HCT116 (cell line): ENCODE results near the gene FCSK. TPM values are rescaled to one million over a fixed set of nuclear protein-coding genes. Genes with fewer than 3 reads are reported as not detected.
A peak's percentile ranks its signal among the peaks of the same experiment; 100 is the strongest.

Experiments used
- ATAC-seq: fragments of 200-7000 bp; cut with Tn5 transposase; 2 replicates; pipeline ENCODE4 v1.9.1; 2020; ENCODE audit warnings: mild to moderate bottlenecking, moderate library complexity
- BruUV-seq: library from RNA; stranded (reverse); fragments of 400-500 nt; replicated peaks from 2 replicates; lab custom pipeline; 2021; lab: Mats Ljungman, UMichigan
- CTCF ChIA-PET: fragments of 300-600 bp; sonication (Branson Sonifier 250); formaldehyde crosslinking; loops from one replicate; lab custom pipeline; 2021; ENCODE audit warnings: antibody characterized with exemption; lab: Charles Lee
- POLR2A ChIA-PET: fragments of 300-600, 350-600 bp; sonication (Branson Sonifier 250); formaldehyde crosslinking; loops from one replicate; lab custom pipeline; 2021; ENCODE audit warnings: antibody characterized with exemption; lab: Charles Lee
- RAD21 ChIA-PET, 2 experiments: fragments of 300-600 bp; sonication (Branson Sonifier 250); formaldehyde crosslinking; loops; one replicate each; lab custom pipeline; 2023; ENCODE audit warnings: low total read pairs in 2 of 2; ENCODE audit not compliant: uncharacterized antibody in 2 of 2, unreplicated experiment in 2 of 2, low non-redundant PET in 1 of 2; lab: Charles Lee
- DNase-seq: peaks from one replicate; pipeline ENCODE4 v3.0.0-alpha.2; 2010; ENCODE audit warnings: low read depth, low spot score
- H2AFZ ChIP-seq: fragments of 200-600 bp; shearing (Covaris generic), sonication (generic); 2 replicates; pipeline ENCODE4 v1.6.1; 2017; ENCODE audit warnings: low read depth, mixed run types, mixed read lengths, antibody characterized with exemption, low read length; ENCODE audit not compliant: poor library complexity, severe bottlenecking
- H3K27ac ChIP-seq: 2 replicates; pipeline ENCODE4 v1.5.1; 2012; ENCODE audit warnings: low read depth, low read length
- H3K27me3 ChIP-seq: fragments of 200-600 bp; sonication (generic); 2 replicates; pipeline ENCODE4 v1.6.1; 2016; ENCODE audit warnings: mixed run types, low read length, mixed read lengths; ENCODE audit not compliant: insufficient read depth
- H3K36me3 ChIP-seq, 2 experiments: fragments of 200-500 bp in 1 of 2; fragments of 200-600 bp in 1 of 2; sonication (Bioruptor generic) in 1 of 2; sonication (generic) in 1 of 2; 2 replicates each; pipeline versions ENCODE4 v1.5.1 to v1.6.1; 2014 to 2016; ENCODE audit warnings: low read length in 2 of 2, inconsistent platforms in 1 of 2, mixed read lengths in 1 of 2, mixed run types in 1 of 2; ENCODE audit not compliant: insufficient read depth in 2 of 2, control insufficient read depth in 1 of 2
- H3K4me1 ChIP-seq, 2 experiments: fragments of 200-600 bp in 1 of 2; sonication (generic) in 1 of 2; 2 replicates each; pipeline versions ENCODE4 v1.5.1 to v1.6.1; 2012 to 2017; ENCODE audit warnings: low read length in 2 of 2, inconsistent platforms in 1 of 2, mild to moderate bottlenecking in 1 of 2, mixed read lengths in 1 of 2, mixed run types in 1 of 2, moderate library complexity in 1 of 2; ENCODE audit not compliant: insufficient read depth in 2 of 2, control insufficient read depth in 1 of 2
- H3K4me2 ChIP-seq: fragments of 200-600 bp; sonication (generic); 2 replicates; pipeline ENCODE4 v1.6.1; 2017; ENCODE audit warnings: mixed run types, low read length, mixed read lengths
- H3K4me3 ChIP-seq, 2 experiments: fragments of 200-600 bp in 1 of 2; sonication (generic) in 1 of 2; replicated peaks in 1 of 2; 2 replicates each; pipeline ENCODE4 v1.5.1; 2011 to 2016; ENCODE audit warnings: low read length in 2 of 2, control low read depth in 1 of 2, low read depth in 1 of 2, mild to moderate bottlenecking in 1 of 2, mixed read lengths in 1 of 2, mixed run types in 1 of 2
- H3K79me2 ChIP-seq: fragments of 200-600 bp; sonication (generic); 2 replicates; pipeline ENCODE4 v1.6.1; 2017; ENCODE audit warnings: mild to moderate bottlenecking, mixed run types, low read length, moderate library complexity, mixed read lengths; ENCODE audit not compliant: insufficient read depth
- H3K9ac ChIP-seq: fragments of 200-600 bp; sonication (generic); 2 replicates; pipeline ENCODE4 v1.6.1; 2016; ENCODE audit warnings: low read length, mixed read lengths
- H3K9me2 ChIP-seq: fragments of 200-600 bp; sonication (generic), shearing (Covaris generic); 2 replicates; pipeline ENCODE4 v1.6.1; 2017; ENCODE audit warnings: mixed run types, mild to moderate bottlenecking, moderate library complexity; ENCODE audit not compliant: insufficient read depth
- H3K9me3 ChIP-seq, 2 experiments: fragments of 200-500 bp in 1 of 2; fragments of 200-600 bp in 1 of 2; sonication (Bioruptor generic) in 1 of 2; sonication (generic) in 1 of 2; 2 replicates each; pipeline ENCODE4 v1.6.1; 2014 to 2017; ENCODE audit warnings: low read length in 2 of 2, mixed read lengths in 2 of 2, inconsistent platforms in 1 of 2, low read depth in 1 of 2, mild to moderate bottlenecking in 1 of 2, mixed run types in 1 of 2, moderate library complexity in 1 of 2; ENCODE audit not compliant: control insufficient read depth in 1 of 2, insufficient read depth in 1 of 2
- H4K20me1 ChIP-seq: fragments of 200-600 bp; sonication (generic), shearing (Covaris generic); 2 replicates; pipeline ENCODE4 v1.6.1; 2017; ENCODE audit warnings: mixed run types, mild to moderate bottlenecking, moderate library complexity; ENCODE audit not compliant: insufficient read depth
- FOSL1 ChIP-seq: IDR thresholded peaks from 2 replicates; pipeline ENCODE4 v1.6.1; 2012; ENCODE audit warnings: low read depth
- MAX ChIP-seq: IDR thresholded peaks from 2 replicates; pipeline ENCODE4 v1.6.1; 2012
- RAD21 ChIP-seq: IDR thresholded peaks from 2 replicates; pipeline ENCODE4 v1.6.1; 2012; ENCODE audit warnings: low read depth, mild to moderate bottlenecking
- REST ChIP-seq: IDR thresholded peaks from 2 replicates; pipeline ENCODE4 v1.6.1; 2012; ENCODE audit warnings: low read depth
- intact Hi-C: fragments of 100-400 bp; cut with micrococcal nuclease; formaldehyde crosslinking; loops from 2 replicates; pipeline ENCODE4 v1.10.0; 2022
- total RNA-seq: library from RNA; stranded (reverse); gene quantifications from one replicate; pipeline ENCODE4 v1.2.1, GENCODE V29; 2021; ENCODE audit not compliant: unreplicated experiment
- TF ChIP-seq, protein P1 (sequence below), 3 experiments: fragments of 200-600 bp in 1 of 3; sonication (generic) in 1 of 3; IDR thresholded peaks in 2 of 3; conservative IDR thresholded peaks in 1 of 3; 2 replicates each; pipeline ENCODE4 v1.5.1; 2012 to 2017; ENCODE audit warnings: low read depth in 2 of 3, low read length in 2 of 3, antibody characterized with exemption in 1 of 3, borderline replicate concordance in 1 of 3, control low read depth in 1 of 3, mild to moderate bottlenecking in 1 of 3, mixed read lengths in 1 of 3, mixed run types in 1 of 3, moderate library complexity in 1 of 3; ENCODE audit not compliant: insufficient read depth in 1 of 3

FCSK gene
- total RNA-seq, 1 experiment from 2014 or later, result 17.1 TPM

- TSS peak; percentile 33 for BruUV-seq
- H4K20me1 ChIP-seq, result no peaks in the 10 kb centered on the region
- H3K4me3 ChIP-seq, result no peak overlapping the region
- H2AFZ ChIP-seq, result no peak overlapping the region
- H3K9ac ChIP-seq, result no peak overlapping the region
- TF ChIP-seq MAX (no peak), RAD21 (peak; percentile 41), REST (no peak), FOSL1 (0 out of 2 replicates have a peak, but pooled peaks have one; percentile 13)
- TF ChIP-seq, protein P1, sequence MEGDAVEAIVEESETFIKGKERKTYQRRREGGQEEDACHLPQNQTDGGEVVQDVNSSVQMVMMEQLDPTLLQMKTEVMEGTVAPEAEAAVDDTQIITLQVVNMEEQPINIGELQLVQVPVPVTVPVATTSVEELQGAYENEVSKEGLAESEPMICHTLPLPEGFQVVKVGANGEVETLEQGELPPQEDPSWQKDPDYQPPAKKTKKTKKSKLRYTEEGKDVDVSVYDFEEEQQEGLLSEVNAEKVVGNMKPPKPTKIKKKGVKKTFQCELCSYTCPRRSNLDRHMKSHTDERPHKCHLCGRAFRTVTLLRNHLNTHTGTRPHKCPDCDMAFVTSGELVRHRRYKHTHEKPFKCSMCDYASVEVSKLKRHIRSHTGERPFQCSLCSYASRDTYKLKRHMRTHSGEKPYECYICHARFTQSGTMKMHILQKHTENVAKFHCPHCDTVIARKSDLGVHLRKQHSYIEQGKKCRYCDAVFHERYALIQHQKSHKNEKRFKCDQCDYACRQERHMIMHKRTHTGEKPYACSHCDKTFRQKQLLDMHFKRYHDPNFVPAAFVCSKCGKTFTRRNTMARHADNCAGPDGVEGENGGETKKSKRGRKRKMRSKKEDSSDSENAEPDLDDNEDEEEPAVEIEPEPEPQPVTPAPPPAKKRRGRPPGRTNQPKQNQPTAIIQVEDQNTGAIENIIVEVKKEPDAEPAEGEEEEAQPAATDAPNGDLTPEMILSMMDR (IDR thresholded peaks at IDR 0.05 in 2 of 3, conservative IDR thresholded peaks at IDR 0.05 in 1 of 3; ENCODE audit: borderline replicate concordance in 1 of 3, insufficient read depth in 1 of 3, low read depth in 2 of 3, low read length in 2 of 3), result peak in 2 of 3 experiments; percentile 15 to 27; a peak in 1 of 6 replicates
- H3K79me2 ChIP-seq, result no peaks in the 10 kb centered on the region
- ChIA-PET RAD21 (no interaction called here), CTCF (interaction anchor here (1.0 kb wide), 1 partner anchor 128 kb away, joined by 3 read pairs; no protein-coding TSS in a partner anchor), POLR2A (no interaction called here)
- no peaks in the 10 kb centered on the region for H3K27me3 ChIP-seq
- intact Hi-C loops, result no loop called here
- no peaks in the 10 kb centered on the region for H3K9me2 ChIP-seq
- peaks cover 23 to 28% of the 10 kb centered on the region in 2 experiments; a peak in 3 of 4 replicates for H3K36me3 ChIP-seq
- no peak overlapping the region for H3K4me2 ChIP-seq
- ATAC-seq, result no peak
- H3K27ac ChIP-seq, result no peak overlapping the region
- no peaks in the 10 kb centered on the region for H3K9me3 ChIP-seq
- DNase-seq, result no peak
- H3K4me1 ChIP-seq, result no peaks in the 10 kb centered on the region
These were observed 54.4 kb downstream of the FCSK start for GRCh38 chr16:70508752-70509151.
